Endothelial cell of umbilical vein (primary cell): ENCODE measurements around the gene ST6GALNAC2. TPM values are rescaled to one million over a fixed set of nuclear protein-coding genes. Genes with fewer than 3 reads are reported as not detected.
"Not testable (repeated sequence)": the region's sequence is repeated elsewhere in the genome, so short reads cannot be mapped to it uniquely, and the experiment has no call there.

Experiments
- BruUV-seq: library from RNA; stranded (reverse); fragments of 400-500 nt; replicated peaks from 2 replicates; lab custom pipeline; 2021; lab: Mats Ljungman, UMichigan
- CTCF ChIA-PET: fragments of 300-600, 350-600 bp; sonication (Branson Sonifier 250); formaldehyde crosslinking; loops from one replicate; lab custom pipeline; 2021; ENCODE audit warnings: antibody characterized with exemption, inconsistent platforms; lab: Charles Lee
- POLR2A ChIA-PET: fragments of 300-600, 350-600 bp; sonication (Branson Sonifier 250); formaldehyde crosslinking; loops from one replicate; lab custom pipeline; 2021; ENCODE audit warnings: antibody characterized with exemption, inconsistent platforms; lab: Charles Lee
- DNase-seq: peaks from one replicate; pipeline ENCODE4 v3.0.0-alpha.2; 2011; ENCODE audit warnings: low read depth, low spot score
- FAIRE-seq: peaks from 2 replicates; lab custom pipeline; 2011; peaks lifted over from hg19 to GRCh38; lab: Jason Lieb, UNC
- H2AFZ ChIP-seq: 2 replicates; pipeline ENCODE4 v1.6.0; 2012; ENCODE audit warnings: low read depth, low read length, control low read depth, inconsistent platforms
- H3K27ac ChIP-seq: 2 replicates; pipeline ENCODE4 v1.5.1; 2011; ENCODE audit warnings: low read depth, mild to moderate bottlenecking, control low read depth, low read length, moderate library complexity; ENCODE audit not compliant: insufficient read depth
- H3K27me3 ChIP-seq, 2 experiments: 2 replicates each; pipeline versions ENCODE4 v1.6.0 to v1.6.1; 2011; ENCODE audit warnings: low read length in 2 of 2, mixed read lengths in 1 of 2; ENCODE audit not compliant: control insufficient read depth in 2 of 2, insufficient read depth in 2 of 2
- H3K36me3 ChIP-seq, 2 experiments: 2 replicates in 1 of 2; 3 replicates in 1 of 2; pipeline ENCODE4 v1.5.1; 2011; ENCODE audit warnings: low read length in 2 of 2, mild to moderate bottlenecking in 1 of 2, moderate library complexity in 1 of 2; ENCODE audit not compliant: control insufficient read depth in 2 of 2, insufficient read depth in 2 of 2; ENCODE audit errors: extremely low read depth in 1 of 2
- H3K4me1 ChIP-seq: 3 replicates; pipeline ENCODE4 v1.5.1; 2011; ENCODE audit warnings: mild to moderate bottlenecking, low read length; ENCODE audit not compliant: control insufficient read depth, insufficient read depth; ENCODE audit errors: extremely low read depth
- H3K4me2 ChIP-seq: 2 replicates; pipeline ENCODE4 v1.6.1; 2011; ENCODE audit warnings: low read length, control low read depth, mixed read lengths; ENCODE audit not compliant: insufficient read depth
- H3K4me3 ChIP-seq, 3 experiments: fragments of 200-600 bp in 1 of 3; sonication (generic), shearing (Covaris generic) in 1 of 3; replicated peaks in 1 of 3; 2 replicates each; pipeline ENCODE4 v1.5.1; 2011 to 2016; ENCODE audit warnings: control low read depth in 3 of 3, low read length in 3 of 3, mild to moderate bottlenecking in 2 of 3, inconsistent platforms in 1 of 3, low read depth in 1 of 3, moderate library complexity in 1 of 3; ENCODE audit not compliant: insufficient read depth in 1 of 3
- H3K79me2 ChIP-seq: 2 replicates; pipeline ENCODE4 v1.6.0; 2012; ENCODE audit warnings: low read length, inconsistent platforms; ENCODE audit not compliant: control insufficient read depth, insufficient read depth
- H3K9ac ChIP-seq: replicated peaks from 2 replicates; pipeline ENCODE3; 2011; ENCODE audit warnings: low read length, control low read depth; ENCODE audit not compliant: insufficient read depth; ENCODE audit errors: extremely low read depth
- H3K9me1 ChIP-seq: replicated peaks from 3 replicates; pipeline ENCODE4 v1.6.0; 2011; ENCODE audit warnings: mild to moderate bottlenecking, low read length; ENCODE audit not compliant: control insufficient read depth, insufficient read depth; ENCODE audit errors: extremely low read depth
- H3K9me3 ChIP-seq: replicated peaks from 2 replicates; pipeline ENCODE4 v1.5.1; 2012; ENCODE audit warnings: low read length, inconsistent platforms; ENCODE audit not compliant: control insufficient read depth, insufficient read depth
- H4K20me1 ChIP-seq: replicated peaks from 2 replicates; pipeline ENCODE3; 2011; ENCODE audit warnings: mild to moderate bottlenecking, low read length; ENCODE audit not compliant: control insufficient read depth, insufficient read depth; ENCODE audit errors: extremely low read depth
- FOS ChIP-seq: IDR thresholded peaks from 2 replicates; pipeline ENCODE4 v1.6.1; 2011; ENCODE audit warnings: mild to moderate bottlenecking, low read length, moderate library complexity, borderline replicate concordance; ENCODE audit not compliant: insufficient read depth
- MYC ChIP-seq: IDR thresholded peaks from one replicate; pipeline ENCODE4 v1.6.1; 2011; ENCODE audit warnings: mild to moderate bottlenecking, low read depth, low read length
- POLR2AphosphoS5 ChIP-seq: IDR thresholded peaks from 2 replicates; pipeline ENCODE4 v1.6.1; 2012; ENCODE audit warnings: low read depth, mild to moderate bottlenecking, control low read depth, low read length, moderate library complexity; ENCODE audit not compliant: insufficient read depth
- dilution Hi-C: fragments of 300-500 bp; cut with MboI; formaldehyde crosslinking; loops from one replicate; pipeline ENCODE4 v1.15.0; 2019; ENCODE audit warnings: low sequenced_read_pairs; ENCODE audit not compliant: extremely low pct_ligation_motif_present
- intact Hi-C: fragments of 100-400 bp; cut with micrococcal nuclease; formaldehyde crosslinking; loops from one replicate; pipeline ENCODE4 v1.10.0; 2022
- polyA plus RNA-seq, 4 experiments: library from polyadenylated mRNA; depleted of rRNA in 3 of 4; stranded (reverse) in 3 of 4; unstranded in 1 of 4; fragments of >200 nt; gene quantifications; 2 replicates each; pipeline versions ENCODE4 v1.2.1 to v1.2.3, GENCODE V29; 2011 to 2012; ENCODE audit warnings: missing spikeins in 1 of 4
- total RNA-seq: library from RNA; stranded (reverse); gene quantifications from 2 replicates; pipeline ENCODE4 v1.2.3, GENCODE V29; 2021

Gene ST6GALNAC2
- total and polyA plus RNA-seq, 2 donors (not counting 3 experiments of a cell fraction or from before 2014, with no cell fraction given) = 0.59 to 1.7 TPM

- no peaks in the 10 kb centered on the region for H4K20me1 ChIP-seq
- no peaks in the 10 kb centered on the region for H3K9me1 ChIP-seq
- H3K79me2 ChIP-seq = peaks cover 12% of the 10 kb centered on the region
- FAIRE-seq (no peak), DNase-seq (no peak)
- H3K4me2 ChIP-seq = no peak overlapping the region
- peaks cover 22% of the 10 kb centered on the region for H3K4me1 ChIP-seq
- no peak for TF ChIP-seq MYC
- peak; percentile 31 for TF ChIP-seq POLR2AphosphoS5
- no peak for TF ChIP-seq FOS
- dilution Hi-C loops (no loop called here), intact Hi-C loops (no loop called here)
- ChIA-PET CTCF (interaction anchor here (0.8 to 3.6 kb wide), 5 partner anchors 8 to 58 kb away, joined by 3 to 19 read pairs (median 5); no protein-coding TSS in a partner anchor), POLR2A (interaction anchor here (0.7 kb wide), 1 partner anchor 58 kb away, joined by 5 read pairs; no protein-coding TSS in a partner anchor)
- H3K4me3 ChIP-seq = no peak overlapping the region
- peaks cover 5 to 7% of the 10 kb centered on the region in 2 experiments for H3K36me3 ChIP-seq
- no peaks in the 10 kb centered on the region for H3K9me3 ChIP-seq
- H3K9ac ChIP-seq = no peak overlapping the region
- H2AFZ ChIP-seq = no peak overlapping the region
- H3K27me3 ChIP-seq = no peaks in the 10 kb centered on the region
- no TSS peak for BruUV-seq
- H3K27ac ChIP-seq = no peak overlapping the region
These were observed 19.7 kb downstream of the ST6GALNAC2 start for GRCh38 chr17:76565728-76566612.

DNA sequence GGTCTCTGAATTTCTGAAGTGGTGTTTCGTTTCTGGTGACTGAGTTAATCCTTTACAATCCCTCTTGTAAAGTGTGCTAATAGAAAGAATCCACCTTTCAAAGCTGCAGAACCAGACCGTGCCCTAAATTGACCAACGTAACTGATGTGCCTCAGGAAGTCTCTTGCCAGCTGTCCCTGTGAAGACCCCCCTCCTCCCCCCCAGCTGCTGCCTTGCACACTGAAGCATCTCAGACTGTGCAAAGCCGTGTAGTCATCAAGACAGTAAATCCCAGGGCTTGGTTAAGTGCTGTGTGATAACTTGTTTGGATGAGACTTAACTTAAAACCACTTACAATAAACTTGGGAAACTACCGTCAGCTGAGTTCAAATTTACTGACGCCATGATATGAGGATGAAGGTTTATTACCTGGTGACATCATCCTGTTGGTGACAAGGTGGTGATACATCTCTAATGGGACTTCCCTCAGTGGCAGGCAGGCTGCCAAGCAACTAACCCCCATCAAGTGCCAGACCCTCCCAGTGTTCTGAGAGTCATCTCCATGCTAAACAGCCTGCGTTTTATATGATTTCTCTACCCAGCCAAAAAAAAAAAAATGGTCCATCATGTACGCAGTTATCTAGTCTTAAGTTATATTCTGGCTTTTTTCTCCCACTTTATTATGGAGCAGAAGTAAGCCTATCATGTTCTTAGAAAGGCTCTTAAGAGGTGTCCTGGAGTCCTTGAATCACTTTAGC lies 20.5 kb downstream of the ST6GALNAC2 start:
- H3K27ac ChIP-seq, POLR2A ChIA-PET, BruUV-seq, dilution Hi-C loops, H3K9me1 ChIP-seq, H4K20me1 ChIP-seq, H3K4me2 ChIP-seq, H3K4me3 ChIP-seq, H3K9me3 ChIP-seq, H3K9ac ChIP-seq, H3K36me3 ChIP-seq, DNase-seq, intact Hi-C loops, H3K27me3 ChIP-seq, H2AFZ ChIP-seq: not testable (repeated sequence)
- FAIRE-seq = peak; percentile 35
- Histone ChIP-seq H3K79me2 (peaks cover 19% of the 10 kb centered on the region), H3K4me1 (peaks cover 31% of the 10 kb centered on the region)
- CTCF ChIA-PET = interaction anchor here (3.6 kb wide), 1 partner anchor 59 kb away, joined by 19 read pairs; no protein-coding TSS in a partner anchor
